ENCODE measurements around the gene MUC5AC.
"Not testable (repeated sequence)": the region's sequence is repeated elsewhere in the genome, so short reads cannot be mapped to it uniquely, and the experiment has no call there.

The MUC5AC gene, protein sequence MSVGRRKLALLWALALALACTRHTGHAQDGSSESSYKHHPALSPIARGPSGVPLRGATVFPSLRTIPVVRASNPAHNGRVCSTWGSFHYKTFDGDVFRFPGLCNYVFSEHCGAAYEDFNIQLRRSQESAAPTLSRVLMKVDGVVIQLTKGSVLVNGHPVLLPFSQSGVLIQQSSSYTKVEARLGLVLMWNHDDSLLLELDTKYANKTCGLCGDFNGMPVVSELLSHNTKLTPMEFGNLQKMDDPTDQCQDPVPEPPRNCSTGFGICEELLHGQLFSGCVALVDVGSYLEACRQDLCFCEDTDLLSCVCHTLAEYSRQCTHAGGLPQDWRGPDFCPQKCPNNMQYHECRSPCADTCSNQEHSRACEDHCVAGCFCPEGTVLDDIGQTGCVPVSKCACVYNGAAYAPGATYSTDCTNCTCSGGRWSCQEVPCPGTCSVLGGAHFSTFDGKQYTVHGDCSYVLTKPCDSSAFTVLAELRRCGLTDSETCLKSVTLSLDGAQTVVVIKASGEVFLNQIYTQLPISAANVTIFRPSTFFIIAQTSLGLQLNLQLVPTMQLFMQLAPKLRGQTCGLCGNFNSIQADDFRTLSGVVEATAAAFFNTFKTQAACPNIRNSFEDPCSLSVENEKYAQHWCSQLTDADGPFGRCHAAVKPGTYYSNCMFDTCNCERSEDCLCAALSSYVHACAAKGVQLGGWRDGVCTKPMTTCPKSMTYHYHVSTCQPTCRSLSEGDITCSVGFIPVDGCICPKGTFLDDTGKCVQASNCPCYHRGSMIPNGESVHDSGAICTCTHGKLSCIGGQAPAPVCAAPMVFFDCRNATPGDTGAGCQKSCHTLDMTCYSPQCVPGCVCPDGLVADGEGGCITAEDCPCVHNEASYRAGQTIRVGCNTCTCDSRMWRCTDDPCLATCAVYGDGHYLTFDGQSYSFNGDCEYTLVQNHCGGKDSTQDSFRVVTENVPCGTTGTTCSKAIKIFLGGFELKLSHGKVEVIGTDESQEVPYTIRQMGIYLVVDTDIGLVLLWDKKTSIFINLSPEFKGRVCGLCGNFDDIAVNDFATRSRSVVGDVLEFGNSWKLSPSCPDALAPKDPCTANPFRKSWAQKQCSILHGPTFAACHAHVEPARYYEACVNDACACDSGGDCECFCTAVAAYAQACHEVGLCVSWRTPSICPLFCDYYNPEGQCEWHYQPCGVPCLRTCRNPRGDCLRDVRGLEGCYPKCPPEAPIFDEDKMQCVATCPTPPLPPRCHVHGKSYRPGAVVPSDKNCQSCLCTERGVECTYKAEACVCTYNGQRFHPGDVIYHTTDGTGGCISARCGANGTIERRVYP (N-terminal part only)

DNA sequence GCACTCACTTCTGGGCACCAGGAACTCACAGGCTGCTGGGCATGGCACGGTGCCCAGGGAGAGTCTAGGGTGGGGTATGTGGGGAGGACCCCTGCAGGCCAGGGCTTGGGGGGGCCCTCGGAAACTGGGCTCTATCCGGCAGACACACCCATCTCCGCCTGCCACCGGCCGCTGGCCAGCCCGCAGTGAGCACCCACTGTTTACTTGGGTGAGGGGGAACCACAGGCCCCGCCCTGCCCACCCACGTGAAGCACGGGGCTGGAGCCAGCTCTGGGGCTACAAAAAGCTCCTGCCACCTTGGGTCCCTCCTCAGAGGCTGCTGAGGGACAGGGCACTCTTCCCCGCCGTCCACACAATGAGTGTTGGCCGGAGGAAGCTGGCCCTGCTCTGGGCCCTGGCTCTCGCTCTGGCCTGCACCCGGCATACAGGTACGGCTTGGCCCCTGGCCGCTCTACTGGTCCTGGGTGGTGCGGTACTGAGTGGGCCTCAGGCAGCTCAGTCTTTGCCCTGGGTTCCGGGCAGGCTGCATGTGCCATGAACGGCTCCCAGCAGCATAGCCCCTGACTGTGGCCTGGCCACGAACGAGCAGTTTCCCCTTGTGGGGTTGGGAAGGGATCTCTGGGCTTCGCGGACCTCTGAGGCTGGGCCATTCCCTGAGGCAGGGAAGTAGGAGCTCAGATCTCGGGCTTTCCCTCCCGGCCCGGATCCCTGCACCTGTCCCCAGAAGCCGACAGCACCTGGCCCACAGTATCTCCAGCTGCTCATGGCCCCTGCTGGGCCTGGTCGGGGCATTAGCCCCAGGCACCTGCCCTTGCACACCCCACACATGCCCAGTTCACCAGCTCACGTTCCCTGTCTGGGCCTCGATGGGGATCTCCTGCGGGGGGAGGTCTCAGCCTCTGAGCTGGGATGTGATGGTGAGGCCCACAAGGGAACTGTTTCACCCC is at the start of gene MUC5AC:
TSS of gene MUC5AC (plus strand) at position 309 of the 947 bp plus-strand sequence. CDS start at position 356, 47 bp downstream.
- no peak for DNase-seq (ENCODE audit: low spot score)

DNA sequence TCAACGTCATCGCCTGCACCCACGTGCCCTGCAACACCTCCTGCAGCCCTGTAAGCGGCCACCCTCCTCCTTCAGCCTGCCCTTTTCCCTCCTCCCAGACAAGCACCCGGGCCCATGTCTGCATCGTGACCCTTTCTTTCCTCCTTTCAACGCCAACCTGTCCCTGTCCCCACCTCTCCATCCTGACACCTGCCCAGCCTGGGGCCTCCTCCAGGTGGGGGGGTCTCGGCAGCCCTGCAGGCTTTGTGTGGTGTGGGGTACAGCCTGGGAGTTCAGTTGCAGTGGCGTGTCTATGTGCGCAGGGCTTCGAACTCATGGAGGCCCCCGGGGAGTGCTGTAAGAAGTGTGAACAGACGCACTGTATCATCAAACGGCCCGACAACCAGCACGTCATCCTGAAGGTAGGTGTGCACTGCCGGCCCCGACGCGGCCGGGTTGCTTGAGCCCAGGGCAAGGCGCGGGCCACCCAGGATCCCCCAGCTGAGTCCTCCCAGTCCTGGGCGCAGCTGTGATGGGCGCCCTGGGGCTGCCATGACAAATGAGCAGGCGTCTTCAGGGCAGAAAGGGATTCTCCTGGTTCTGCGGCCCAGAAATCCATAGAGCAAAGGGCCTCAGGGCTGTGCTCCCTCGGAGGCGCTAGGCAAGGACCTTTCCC is 49.4 kb upstream of the MUC5AC start:
- DNase-seq (ENCODE audit: low spot score): no peak

DNA sequence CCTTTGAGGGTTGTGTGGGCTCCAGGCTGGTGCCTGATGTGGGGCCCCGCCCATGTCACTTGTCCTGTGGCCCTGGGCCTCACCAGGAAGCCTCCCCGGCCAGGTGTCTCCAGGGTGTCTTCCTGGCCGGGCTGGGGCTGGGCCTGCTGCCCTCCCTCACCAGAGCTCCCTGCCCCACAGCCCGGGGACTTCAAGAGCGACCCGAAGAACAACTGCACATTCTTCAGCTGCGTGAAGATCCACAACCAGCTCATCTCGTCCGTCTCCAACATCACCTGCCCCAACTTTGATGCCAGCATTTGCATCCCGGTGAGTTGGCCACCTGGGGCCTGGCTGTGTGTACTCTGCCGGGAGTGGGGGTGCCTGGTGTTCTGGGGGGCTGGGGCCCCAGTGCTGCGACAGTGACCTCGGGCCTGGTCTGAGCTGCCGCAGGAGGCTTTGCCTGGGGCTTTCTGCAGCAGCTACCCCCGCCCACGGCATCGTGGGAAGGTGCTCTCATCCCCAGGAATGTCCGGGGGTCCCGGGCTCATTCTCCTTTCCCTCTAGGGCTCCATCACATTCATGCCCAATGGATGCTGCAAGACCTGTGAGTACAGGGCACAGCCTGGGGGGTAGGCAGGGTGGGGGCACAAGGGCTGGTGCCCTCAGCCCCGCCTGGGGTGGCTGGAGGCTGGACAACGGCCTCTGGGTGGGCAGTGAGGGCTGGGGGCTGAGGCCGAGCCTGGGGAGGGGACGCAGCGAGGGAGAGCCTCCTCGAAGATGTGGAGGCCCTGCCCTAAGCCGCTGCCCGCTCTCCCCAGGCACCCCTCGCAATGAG is 48.4 kb upstream of the MUC5AC start:
- DNase-seq (ENCODE audit: low spot score): no peak

DNA sequence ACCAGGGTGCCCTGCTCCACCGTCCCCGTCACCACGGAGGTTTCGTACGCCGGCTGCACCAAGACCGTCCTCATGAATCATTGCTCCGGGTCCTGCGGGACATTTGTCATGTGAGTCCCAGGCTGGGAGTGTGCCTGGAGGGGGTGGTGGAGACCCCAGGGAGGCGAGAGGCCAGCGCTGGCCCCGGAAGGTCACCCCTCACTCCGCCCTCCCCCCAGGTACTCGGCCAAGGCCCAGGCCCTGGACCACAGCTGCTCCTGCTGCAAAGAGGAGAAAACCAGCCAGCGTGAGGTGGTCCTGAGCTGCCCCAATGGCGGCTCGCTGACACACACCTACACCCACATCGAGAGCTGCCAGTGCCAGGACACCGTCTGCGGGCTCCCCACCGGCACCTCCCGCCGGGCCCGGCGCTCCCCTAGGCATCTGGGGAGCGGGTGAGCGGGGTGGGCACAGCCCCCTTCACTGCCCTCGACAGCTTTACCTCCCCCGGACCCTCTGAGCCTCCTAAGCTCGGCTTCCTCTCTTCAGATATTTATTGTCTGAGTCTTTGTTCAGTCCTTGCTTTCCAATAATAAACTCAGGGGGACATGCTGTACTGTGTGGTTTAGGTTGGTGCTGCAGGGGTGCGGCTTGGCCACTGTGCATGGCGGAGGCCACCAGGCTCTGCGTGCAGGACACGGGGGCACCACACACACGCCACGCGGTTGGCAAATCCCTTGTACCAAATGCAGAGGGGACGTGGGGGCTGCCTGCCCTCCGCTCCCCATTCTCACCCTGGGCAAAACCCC is 47.6 kb upstream of the MUC5AC start:
- no peak for DNase-seq (ENCODE audit: low spot score)

DNA sequence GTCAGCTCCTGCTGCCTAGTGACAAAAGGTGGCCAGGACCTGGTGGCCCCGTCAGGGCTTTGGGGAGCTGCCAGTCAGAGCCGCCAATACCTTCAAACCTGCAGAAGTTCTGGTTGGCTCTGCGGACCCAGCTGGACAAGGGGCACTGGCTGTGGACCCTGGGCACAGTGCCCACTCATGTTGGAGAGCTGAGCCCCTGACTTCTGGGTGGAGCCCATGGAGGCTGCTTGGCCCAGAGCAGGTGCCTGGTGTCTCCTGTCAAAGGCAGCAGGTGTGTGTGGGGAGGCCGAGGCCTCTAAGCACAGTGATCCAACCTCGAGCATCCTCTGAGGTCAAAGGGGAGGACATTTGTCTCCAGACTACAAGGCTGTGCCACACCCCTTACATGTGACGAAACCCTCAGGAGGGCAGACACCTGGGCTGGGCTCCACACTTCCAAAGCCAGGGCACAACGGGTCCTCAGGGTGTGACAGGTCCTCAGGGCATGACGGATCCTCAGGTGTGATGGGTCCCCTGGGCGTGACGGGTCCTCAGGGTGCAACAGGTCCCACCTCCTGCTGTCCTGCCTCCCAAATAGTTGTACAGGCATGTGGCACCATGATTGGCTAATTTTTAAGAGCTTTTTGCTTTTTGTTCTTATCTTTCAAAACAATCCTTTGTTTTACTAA is 46.1 kb upstream of the MUC5AC start:
- no peak for DNase-seq (ENCODE audit: low spot score)

DNA sequence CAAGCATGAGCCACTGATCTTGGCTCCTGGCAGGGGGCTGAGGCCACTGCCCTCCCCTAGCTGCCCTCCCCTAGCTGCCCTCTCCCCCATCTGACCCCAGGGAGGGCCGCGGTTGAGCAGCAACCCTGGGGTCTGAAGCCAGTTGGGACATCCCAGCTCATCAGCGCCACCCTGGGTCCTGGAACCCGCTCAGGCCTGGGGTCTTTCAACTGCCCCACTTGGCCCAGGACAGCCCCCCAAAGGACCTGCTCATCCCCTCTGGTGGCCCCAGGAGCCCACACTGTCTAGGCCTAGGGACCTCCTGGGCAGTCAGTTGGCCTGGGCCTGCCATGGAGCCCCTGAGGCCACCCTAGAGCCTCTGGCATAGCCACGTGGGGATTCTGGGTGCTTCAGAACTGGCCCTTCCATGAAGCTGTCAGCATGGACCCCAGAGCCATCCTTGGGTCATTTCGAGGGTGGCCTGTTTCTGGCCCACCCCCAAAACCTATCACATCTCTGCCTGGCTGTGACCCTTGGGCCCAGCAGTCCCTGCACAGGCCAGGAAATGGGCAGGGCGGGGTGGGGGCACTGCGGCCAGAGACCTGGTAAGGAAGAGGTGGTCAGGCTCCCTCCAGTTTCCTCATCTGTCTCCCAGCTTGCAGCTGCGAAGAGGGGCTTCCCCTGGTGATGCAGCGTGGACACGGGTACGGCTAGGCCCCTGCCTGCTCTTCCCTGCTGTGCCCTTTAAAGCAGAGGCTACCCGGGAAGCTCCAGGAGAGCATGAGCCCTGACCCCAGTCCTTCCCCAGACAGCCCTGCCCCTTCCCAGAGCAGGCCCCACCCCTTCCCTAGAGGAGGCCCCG is 45.2 kb upstream of the MUC5AC start:
- DNase-seq (ENCODE audit: low spot score): no peak

DNA sequence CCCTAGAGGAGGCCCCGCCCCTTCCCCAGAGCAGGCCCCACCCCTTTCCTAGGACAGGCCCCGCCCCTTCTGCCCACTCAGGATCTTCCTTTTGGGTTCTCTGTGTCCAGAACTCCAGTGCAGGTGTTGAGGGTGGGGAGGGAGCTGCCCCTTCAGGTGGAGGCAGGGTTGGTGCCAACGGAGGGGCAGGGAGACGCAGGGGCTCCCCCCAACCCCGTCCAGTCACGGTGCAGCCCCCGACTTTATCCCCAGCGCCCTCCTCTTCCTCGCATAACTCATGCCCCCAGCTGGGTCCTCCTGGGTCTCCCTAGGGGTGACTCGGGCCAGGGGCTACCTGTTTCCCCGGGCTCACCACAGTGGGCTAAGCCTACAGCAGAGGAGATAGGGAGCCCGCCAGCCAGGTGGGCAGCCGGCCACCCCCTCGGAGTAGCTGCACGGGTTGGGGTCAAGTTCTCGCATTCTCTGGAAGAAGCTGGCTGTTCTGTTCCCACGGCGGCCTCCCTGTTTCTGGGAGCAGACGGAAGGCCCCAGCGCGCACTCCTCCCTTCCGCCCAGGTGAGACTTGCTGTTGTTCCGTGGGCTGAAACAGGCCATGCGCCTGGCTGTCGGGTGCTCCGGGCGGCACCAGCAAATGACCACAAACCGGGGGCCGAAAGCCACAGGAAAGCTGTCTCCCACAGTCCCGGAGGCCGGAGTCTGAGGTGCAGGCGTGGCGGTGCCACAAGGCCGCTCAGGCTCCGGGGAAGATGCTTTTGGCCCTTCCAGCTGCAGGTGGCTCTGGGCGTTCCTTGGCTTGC is 44.1 kb upstream of the MUC5AC start:
- DNase-seq (ENCODE audit: low spot score): no peak

DNA sequence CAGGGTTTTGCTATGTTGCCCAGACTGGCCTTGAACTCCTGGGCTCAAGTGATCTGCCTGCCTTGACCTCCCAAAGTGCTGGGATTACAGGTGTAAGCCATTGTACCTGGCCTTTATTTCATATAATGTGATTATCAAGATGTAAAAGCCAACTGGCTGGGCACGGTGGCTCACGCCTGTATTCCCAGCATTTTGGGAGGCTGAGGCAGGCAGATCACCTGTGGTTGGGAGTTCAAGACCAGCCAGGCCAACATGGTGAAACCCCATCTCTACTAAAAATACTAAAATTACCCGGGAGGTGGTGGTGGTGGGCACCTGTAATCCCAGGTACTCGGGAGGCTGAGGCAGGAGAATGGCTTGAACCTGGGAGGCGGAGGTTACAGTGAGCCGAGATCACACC is 42.5 kb upstream of the MUC5AC start:
- not testable (repeated sequence) for DNase-seq (ENCODE audit: low spot score)

DNA sequence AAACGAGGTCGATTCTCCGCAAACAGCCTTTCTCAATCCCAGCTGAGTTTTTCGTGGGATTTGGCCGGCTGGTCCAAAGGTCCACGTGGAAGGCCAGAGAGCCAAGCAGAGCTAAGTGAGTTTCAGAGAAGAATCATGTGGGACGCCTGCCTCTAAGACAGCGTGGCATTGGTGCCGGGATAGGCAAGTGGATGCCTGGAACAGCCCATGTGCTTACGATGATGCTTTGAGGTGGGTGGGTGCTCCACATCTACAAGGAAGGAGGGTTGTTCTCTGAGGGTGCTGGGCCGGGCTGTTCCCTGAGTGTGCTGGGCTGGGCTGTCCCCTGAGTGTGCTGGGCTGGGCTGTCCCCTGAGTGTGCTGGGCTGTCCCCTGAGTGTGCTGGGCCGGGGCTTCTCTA is 41.6 kb upstream of the MUC5AC start:
- no peak for DNase-seq (ENCODE audit: low spot score)

DNA sequence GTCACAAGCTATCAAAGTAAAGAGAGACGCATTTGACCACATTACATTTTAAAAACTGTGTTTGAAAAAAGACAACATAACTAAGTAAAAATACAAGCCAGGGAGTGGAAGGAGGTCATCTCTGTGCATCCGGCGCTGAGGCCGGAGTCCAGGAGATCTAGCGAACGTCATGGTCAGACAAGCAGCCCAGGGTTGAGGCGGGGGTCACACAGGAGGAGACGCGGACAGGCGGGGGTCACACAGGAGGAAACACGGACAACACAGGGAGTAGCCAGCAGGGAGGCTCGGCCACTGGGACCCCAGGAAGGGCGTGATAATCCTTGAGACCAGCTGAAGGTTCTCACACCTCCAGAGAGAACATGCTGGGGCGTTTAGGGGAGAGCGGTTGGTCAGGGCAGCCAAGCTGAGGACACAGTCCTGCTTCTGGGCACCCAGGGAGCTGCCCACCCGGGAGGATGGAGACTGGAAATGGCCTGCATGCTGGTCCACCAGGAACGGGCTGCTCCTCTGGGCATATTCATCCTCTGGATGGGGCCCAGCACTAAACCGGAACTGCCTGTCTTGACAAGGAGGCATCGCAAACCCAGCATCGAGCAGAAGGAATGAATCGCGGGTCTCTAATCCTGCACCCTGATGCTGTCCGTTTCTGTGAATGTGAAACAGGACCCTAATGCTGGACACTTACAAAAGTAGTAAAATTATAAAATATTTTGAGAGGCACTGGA is 40.9 kb upstream of the MUC5AC start:
- no peak for DNase-seq (ENCODE audit: low spot score)

DNA sequence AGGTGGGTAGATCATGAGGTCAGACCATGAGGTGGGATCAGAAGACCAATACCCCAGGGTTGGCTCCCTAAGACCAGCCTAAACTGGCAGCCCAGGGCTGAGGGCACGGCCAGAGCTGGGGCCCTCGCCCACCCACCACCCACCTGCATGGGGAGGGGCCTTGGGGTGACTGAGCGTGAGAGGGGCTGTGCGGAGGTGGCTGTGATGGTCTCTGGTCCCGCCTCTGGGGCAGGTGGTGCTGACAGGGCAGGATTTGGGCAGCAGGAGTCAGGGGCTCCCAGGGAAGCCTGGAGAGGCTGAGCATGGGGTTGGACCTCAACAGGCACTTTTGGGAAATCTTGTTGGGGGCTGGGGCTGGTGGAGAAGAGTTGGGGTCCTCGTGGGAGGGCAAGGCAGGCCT is 39.8 kb upstream of the MUC5AC start:
- no peak for DNase-seq (ENCODE audit: low spot score)

DNA sequence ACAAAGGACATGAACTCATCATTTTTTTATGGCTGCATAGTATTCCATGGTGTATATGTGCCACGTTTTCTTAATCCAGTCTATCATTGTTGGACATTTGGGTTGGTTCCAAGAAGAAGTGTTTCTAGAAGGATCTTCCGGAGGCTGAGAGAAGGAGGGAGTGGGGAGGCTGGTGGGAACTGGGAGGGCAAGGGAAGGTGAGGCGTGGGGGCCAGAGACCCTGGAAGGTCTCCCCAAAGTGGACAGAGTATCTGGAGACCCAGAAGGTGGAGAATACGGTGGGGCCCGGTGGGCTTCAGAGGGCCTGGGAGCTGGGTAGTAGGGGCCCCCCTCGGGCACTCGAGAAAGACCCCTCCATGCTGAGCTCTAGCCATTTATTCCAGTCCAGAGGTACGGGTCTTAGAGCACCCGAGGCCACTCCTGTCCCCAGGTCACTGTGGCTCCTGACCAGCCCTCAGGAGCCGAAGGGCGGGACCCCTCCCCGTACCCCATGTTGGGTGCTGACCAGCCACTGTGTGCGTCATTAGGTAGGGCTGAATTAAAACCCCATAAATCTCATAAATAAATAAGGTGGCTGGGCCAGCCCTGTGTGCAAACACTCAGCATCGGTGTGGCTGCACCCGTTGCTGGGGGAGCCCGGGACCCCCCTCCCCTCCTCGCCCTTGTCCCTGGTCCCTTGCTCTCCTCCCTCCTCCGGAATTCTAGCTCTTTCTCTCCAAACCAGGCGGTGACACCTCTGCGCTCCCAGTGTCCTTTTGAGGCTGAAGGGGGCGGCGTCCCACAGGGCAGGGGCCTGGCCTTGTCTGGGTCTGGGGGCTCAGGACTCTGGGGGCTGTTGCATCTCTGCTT is 38.8 kb upstream of the MUC5AC start:
- no peak for DNase-seq (ENCODE audit: low spot score)

DNA sequence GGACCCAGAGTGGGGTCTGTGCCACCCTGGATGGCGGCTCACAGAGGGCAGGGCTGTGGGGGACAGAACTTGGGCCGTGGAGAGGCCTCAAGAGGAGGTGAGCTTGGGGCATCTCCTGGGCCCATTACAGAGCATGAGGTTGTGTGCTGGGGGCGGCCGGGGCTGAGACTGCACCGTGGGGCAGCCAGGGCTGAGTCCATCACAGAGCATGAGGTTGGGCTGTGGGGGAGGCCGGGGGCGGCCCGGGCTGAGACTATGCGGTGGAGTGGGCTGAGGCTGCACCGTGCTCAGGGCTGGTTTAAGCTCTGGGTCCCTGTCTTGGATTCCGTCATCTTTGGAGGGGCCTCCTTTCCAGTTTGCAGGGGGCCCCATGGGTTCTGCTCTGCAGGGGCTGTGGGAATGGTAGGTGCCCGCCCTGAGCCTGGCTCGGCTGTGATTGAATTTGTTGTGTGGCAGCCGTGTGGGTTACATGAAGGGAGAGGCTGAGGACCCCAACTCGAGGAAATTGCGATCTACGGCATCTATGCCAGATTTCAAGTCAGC is 38.1 kb upstream of the MUC5AC start:
- no peak for DNase-seq (ENCODE audit: low spot score)

DNA sequence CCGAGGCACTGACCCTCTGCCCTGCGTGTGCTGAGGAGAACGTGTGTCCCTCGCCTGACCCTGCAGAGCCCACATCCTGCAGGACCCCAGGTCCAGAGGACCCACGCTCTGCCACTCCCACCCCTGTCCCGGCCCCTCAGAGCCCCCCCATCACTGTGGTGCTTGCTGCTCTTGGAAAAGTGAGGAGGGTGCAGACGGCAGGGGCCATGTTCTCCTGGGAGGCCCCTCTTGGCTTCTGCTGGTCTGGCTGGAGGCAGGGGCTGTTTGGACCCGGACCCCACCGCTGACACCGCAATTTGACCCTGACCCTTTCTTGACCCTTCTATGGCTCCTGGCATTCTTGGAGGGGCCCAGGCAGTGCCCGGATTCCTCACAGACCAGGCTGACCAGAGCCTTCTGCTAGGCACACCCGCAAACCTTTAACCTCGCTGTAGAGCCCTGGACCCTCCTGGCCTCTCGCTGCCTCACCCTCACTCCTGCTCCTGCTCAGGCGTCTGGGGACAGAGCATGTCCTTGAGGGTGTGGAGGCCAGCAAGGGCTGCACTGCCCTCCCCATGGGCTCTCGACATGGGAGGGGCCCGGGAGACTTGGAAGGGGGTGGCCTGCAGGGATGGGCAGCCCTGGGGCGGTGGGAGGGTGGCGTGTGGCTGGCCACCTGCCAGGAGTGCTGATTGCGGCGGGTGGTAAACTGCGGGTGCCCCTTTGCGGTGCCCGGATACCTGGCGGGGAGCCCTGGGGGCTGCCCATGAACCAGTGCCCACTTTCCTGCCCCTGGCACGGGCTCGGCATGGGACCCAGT is 37.0 kb upstream of the MUC5AC start:
- no peak for DNase-seq (ENCODE audit: low spot score)

Data from hepatic stellate cell (primary cell).